ENCODE results near the gene TTC23L.

TTC23L gene

DNA sequence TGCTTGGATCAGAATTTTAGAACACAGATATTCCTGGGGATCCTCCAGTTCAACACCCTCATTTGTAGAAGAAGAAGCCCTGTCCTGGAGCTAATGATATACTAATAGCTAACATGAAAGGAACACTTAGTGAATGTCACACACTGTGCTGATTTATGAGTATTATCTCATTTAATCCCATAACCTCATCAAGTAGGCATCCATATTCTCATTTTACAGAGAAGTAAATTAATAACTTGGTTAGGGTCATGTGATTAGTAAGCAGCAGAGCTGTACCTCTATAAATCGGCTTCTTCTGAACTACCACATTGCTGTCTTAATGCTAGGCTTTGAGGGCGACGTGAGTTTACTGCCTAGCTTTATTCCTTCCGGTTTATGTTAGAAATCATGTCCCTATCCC, 6.0 kb downstream of the TTC23L start:
- H3K4me3 ChIP-seq (ENCODE audit: low read depth, low read length), result no peak overlapping the region
- DNase-seq (ENCODE audit: low read depth), result no peak
- TF ChIP-seq, protein P1, sequence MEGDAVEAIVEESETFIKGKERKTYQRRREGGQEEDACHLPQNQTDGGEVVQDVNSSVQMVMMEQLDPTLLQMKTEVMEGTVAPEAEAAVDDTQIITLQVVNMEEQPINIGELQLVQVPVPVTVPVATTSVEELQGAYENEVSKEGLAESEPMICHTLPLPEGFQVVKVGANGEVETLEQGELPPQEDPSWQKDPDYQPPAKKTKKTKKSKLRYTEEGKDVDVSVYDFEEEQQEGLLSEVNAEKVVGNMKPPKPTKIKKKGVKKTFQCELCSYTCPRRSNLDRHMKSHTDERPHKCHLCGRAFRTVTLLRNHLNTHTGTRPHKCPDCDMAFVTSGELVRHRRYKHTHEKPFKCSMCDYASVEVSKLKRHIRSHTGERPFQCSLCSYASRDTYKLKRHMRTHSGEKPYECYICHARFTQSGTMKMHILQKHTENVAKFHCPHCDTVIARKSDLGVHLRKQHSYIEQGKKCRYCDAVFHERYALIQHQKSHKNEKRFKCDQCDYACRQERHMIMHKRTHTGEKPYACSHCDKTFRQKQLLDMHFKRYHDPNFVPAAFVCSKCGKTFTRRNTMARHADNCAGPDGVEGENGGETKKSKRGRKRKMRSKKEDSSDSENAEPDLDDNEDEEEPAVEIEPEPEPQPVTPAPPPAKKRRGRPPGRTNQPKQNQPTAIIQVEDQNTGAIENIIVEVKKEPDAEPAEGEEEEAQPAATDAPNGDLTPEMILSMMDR (IDR thresholded peaks at IDR 0.05; ENCODE audit: insufficient read depth, low read depth, low read length, missing control alignments), result no peak

DNA sequence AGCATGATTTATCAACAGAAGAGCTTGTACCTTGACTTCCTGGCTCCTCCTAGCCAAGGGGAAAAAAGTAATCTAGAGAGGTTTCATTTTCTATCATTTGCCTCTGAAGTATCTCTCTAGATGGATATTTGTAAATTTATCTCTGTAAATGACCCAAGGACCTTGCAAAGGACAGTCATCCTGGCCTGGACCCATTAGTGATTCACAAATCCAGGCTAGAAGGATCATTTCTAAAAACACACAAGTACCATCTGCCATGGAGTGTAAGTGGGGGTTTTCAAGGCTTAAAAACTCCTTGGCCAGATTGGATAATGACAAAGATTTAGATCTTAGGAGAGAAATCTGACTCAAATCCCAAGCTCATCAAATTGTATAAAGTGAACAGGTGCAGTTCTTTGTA, 8.1 kb downstream of the TTC23L start:
- DNase-seq (ENCODE audit: low read depth), result peak; percentile 15
- TF ChIP-seq, protein P1 (IDR thresholded peaks at IDR 0.05; ENCODE audit: insufficient read depth, low read depth, low read length, missing control alignments), result no peak
- no peak overlapping the region for H3K4me3 ChIP-seq (ENCODE audit: low read depth, low read length)

DNA sequence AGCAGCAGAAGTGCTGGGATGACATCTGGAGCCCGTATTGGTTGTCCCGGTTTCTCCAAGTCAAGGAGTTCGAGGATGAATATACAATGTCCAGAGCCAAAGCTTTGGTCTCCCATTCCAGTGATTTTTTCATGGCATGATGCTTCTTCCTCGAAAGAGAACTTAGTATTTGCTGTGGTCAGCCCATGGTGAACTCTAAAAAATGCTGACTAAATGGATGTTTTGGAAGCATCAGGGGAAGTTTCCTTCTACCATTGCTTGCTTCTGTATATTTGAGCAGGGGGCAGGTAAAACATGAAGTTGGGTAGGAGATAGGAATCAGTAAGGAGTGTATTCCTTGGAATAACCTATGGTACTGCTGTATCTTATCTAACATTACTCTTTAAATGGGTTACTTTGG, 8.6 kb downstream of the TTC23L start:
- TF ChIP-seq, protein P1 (IDR thresholded peaks at IDR 0.05; ENCODE audit: insufficient read depth, low read depth, low read length, missing control alignments), result no peak
- no peak for DNase-seq (ENCODE audit: low read depth)
- H3K4me3 ChIP-seq (ENCODE audit: low read depth, low read length), result no peak overlapping the region

DNA sequence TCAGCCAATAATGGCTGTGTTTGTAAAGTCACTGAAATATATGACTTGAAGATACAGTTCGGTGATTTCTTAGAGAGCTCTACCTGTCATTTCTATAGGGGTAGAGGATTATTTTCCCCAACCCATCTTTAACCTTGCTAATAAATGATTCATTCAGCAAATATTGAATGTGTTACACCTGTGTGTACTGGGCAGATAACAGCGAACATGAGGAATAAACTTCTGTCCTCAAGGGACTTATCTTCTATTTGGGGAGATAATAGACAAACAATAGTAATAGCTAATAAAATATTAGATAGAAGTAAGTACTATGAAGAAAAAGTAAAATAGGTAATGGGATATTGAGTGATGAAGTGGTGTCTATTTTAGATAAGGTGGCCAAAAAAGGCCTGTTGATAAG, 9.3 kb downstream of the TTC23L start:
- TF ChIP-seq, protein P1 (IDR thresholded peaks at IDR 0.05; ENCODE audit: insufficient read depth, low read depth, low read length, missing control alignments), result no peak
- no peak overlapping the region for H3K4me3 ChIP-seq (ENCODE audit: low read depth, low read length)
- DNase-seq (ENCODE audit: low read depth), result no peak

DNA sequence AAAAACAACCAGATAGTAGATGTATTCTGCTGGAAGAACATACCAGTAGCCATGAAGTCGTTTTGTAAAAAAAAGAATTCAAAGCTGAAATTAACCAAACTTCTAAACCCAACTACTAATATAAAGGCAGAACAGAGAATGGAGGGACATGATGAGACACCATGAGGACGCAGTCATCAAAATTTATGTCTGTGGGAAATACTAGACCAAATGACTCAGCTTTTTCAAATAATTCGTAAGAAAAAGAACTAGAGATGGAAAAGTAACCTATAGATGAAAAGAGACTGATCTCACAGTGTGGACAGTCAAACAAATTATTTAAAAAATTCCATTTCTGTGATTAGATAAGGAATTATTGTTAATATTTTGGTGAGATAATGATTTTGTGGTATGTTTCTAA, 10.3 kb downstream of the TTC23L start:
- TF ChIP-seq, protein P1 (IDR thresholded peaks at IDR 0.05; ENCODE audit: insufficient read depth, low read depth, low read length, missing control alignments), result no peak
- no peak overlapping the region for H3K4me3 ChIP-seq (ENCODE audit: low read depth, low read length)
- no peak for DNase-seq (ENCODE audit: low read depth)

DNA sequence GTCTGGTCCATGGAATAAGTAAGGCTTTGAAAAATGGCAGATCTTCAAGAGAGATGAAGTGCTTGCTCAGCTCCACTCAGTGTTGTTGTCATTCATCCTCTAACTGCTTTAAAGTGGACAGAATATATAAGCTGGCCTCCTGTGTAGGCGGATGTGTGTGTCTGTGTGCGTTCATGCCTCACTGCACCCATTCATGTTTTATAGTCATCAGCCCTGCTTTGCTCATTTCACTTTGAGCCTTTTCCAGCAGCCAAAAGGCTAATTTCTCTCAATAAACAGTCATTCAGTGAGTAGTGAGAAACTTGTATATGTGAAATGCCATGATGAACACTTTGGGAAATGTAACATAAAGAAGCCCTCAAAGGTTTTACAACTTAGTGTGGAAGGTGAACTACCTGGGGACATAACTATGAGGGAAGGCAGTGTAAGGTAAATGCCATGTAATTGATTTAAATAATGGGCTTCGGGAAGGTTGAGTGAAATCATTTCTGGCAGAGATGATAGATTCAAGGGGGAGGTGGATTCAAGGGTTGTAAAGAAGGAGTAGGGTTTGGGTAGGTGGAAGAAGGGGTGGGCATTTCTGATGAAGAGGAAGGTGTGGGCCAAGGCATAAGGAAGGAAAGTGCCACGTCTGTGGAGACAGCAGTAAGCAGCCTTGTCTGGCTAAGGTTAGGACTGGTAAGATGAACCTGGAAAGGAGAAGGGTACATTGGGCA, 15.7 kb downstream of the TTC23L start:
- peak; percentile 82 for DNase-seq (ENCODE audit: low read depth)
- H3K4me3 ChIP-seq (ENCODE audit: low read depth, low read length), result no peak overlapping the region
- TF ChIP-seq, protein P1 (IDR thresholded peaks at IDR 0.05; ENCODE audit: insufficient read depth, low read depth, low read length, missing control alignments), result no peak

DNA sequence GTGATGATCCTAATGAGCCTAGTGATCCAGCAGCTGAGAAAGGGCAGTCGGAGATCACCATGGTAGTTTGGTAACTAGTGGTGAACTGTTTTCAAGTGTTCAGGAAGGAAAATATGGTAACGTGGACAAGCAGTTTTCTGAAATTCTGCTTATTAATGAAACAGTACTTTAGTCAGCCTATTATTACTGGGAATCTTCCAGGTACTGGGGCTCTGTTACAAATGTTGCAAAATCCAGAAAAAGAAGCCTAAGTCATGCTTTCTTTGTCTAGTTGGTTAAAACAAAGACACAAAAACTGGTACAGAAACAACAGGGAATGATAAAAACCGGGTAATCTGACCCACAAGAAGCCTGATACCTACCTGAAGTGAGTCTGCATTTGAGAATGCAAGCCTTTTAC, 18.2 kb downstream of the TTC23L start:
- DNase-seq (ENCODE audit: low read depth), result no peak
- TF ChIP-seq, protein P1 (IDR thresholded peaks at IDR 0.05; ENCODE audit: insufficient read depth, low read depth, low read length, missing control alignments), result no peak
- H3K4me3 ChIP-seq (ENCODE audit: low read depth, low read length), result no peak overlapping the region

Data from GM12865 (cell line).